Stomach (tissue), 9 donors: ENCODE measurements around the gene ATG9A. TPM values are rescaled to one million over a fixed set of nuclear protein-coding genes. Genes with fewer than 3 reads are reported as not detected.

Experiments used
- DNase-seq, 2 donors: peaks; one replicate each; pipeline versions ENCODE4 v3.0.0 to v3.0.0-alpha.2; 2013 to 2019
- H3K27ac ChIP-seq, 5 donors: fragments of 200-600 bp in 4 of 5; sonication (generic) in 4 of 5; one replicate each; pipeline ENCODE4 v1.5.1; 2013 to 2019; ENCODE audit warnings: mild to moderate bottlenecking in 1 of 5, moderate library complexity in 1 of 5
- H3K27me3 ChIP-seq, 3 donors: fragments of 200-600 bp; sonication (generic); one replicate each; pipeline ENCODE4 v1.5.1; 2017 to 2019; ENCODE audit warnings: mixed run types in 1 of 3
- H3K36me3 ChIP-seq, 4 donors: fragments of 200-600 bp; sonication (generic); 1 replicate in 3 of 4; 2 replicates in 1 of 4; pipeline ENCODE4 v1.5.1; 2016 to 2019
- H3K4me1 ChIP-seq, 4 donors: fragments of 200-600 bp; sonication (generic); one replicate each; pipeline ENCODE4 v1.5.1; 2016 to 2019
- H3K4me3 ChIP-seq, 4 donors: fragments of 200-600 bp; sonication (generic) in 3 of 4; one replicate each; pipeline ENCODE4 v1.5.1; 2016 to 2019; ENCODE audit warnings: mild to moderate bottlenecking in 1 of 4
- H3K9me3 ChIP-seq, 4 donors: fragments of 200-600 bp; sonication (generic); one replicate each; pipeline ENCODE4 v1.5.1; 2016 to 2019
- CTCF ChIP-seq, 7 experiments: fragments of 450-650 bp in 4 of 7; fragments of 200-600 bp in 3 of 7; sonication (generic) in 3 of 7; IDR thresholded peaks; one replicate each; pipeline ENCODE4 v1.5.1; 2016 to 2019; ENCODE audit warnings: antibody characterized with exemption in 7 of 7, control low read depth in 2 of 7, mild to moderate bottlenecking in 1 of 7
- EP300 ChIP-seq: sonication (generic); formaldehyde crosslinking; IDR thresholded peaks from one replicate; pipeline ENCODE4 v1.6.1; 2017; ENCODE audit warnings: antibody characterized with exemption
- POLR2A ChIP-seq, 4 donors: fragments of 450-650 bp; IDR thresholded peaks; one replicate each; pipeline ENCODE4 v1.6.1; 2016; ENCODE audit warnings: antibody characterized with exemption in 4 of 4, control low read depth in 2 of 4, mild to moderate bottlenecking in 1 of 4, moderate library complexity in 1 of 4
- POLR2AphosphoS5 ChIP-seq, 3 donors: sonication (generic); formaldehyde crosslinking; IDR thresholded peaks; one replicate each; pipeline ENCODE4 v1.6.1; 2016; ENCODE audit warnings: antibody characterized with exemption in 3 of 3
- WGBS, 5 donors: extraction: QIAGEN DNeasy Blood & Tissue Kit in 3 of 5; methylation state at CpG; one replicate each; pipeline versions ENCODE4 v1.1.5 to v1.1.7; 2013 to 2018; 5-methylcytosine and 5-hydroxymethylcytosine counted together
- intact Hi-C: fragments of 100-400 bp; cut with DNase I; formaldehyde crosslinking; loops from one replicate; pipeline ENCODE4 v1.15.1; 2023; ENCODE audit warnings: low total_unique reads
- polyA plus RNA-seq, 3 donors: library from polyadenylated mRNA; stranded (reverse); fragments of 200-250 nt; gene quantifications; one replicate each; pipeline ENCODE4 v1.2.3, GENCODE V29; 2013
- total RNA-seq, 5 donors: library from RNA; depleted of rRNA; stranded (reverse); fragments of >200 nt; gene quantifications; one replicate each; pipeline versions ENCODE4 v1.1.0 to v1.2.3, GENCODE V29; 2014 to 2016
- donor health status: healthy with polysubstance abuse.
- donor health status: Bipolar disorder and iron deficiency.
- donor health status: healthy.

ATG9A gene
- total and polyA plus RNA-seq, 8 donors = 1.4 to 100 (median 16.1) TPM

GRCh38 chr2:219270055-219270372, 40.6 kb upstream of the ATG9A start:
- DNase-seq = no peak
- no peak overlapping the region for H3K27ac ChIP-seq
- TF ChIP-seq EP300 (no peak), CTCF (IDR thresholded peaks at IDR 0.05) (no peak), POLR2A (IDR thresholded peaks at IDR 0.05) (no peak), POLR2AphosphoS5 (IDR thresholded peaks at IDR 0.05) (no peak)
- no peak overlapping the region for H3K4me3 ChIP-seq
- no peaks in the 10 kb centered on the region for H3K27me3 ChIP-seq
- no peaks in the 10 kb centered on the region for H3K36me3 ChIP-seq
- no peaks in the 10 kb centered on the region for H3K9me3 ChIP-seq
- WGBS, 5 donors = 82 to 93% (median 88%) methylated on average over 5 of the region's 5 CpGs
- intact Hi-C loops = no loop called here
- H3K4me1 ChIP-seq = peaks cover 0 to 6% (median 0%) of the 10 kb centered on the region in 4 donors

GRCh38 chr2:219269362-219270054, 40.1 kb upstream of the ATG9A start:
- intact Hi-C loops = no loop called here

GRCh38 chr2:219268294-219268693, 38.9 kb upstream of the ATG9A start:
- Histone ChIP-seq H3K27me3 (no peaks in the 10 kb centered on the region), H3K27ac (no peak overlapping the region), H3K4me3 (no peak overlapping the region), H3K4me1 (peaks cover 0 to 6% (median 0%) of the 10 kb centered on the region in 4 donors), H3K36me3 (no peaks in the 10 kb centered on the region), H3K9me3 (no peaks in the 10 kb centered on the region)
- 83 to 89% (median 89%) methylated on average over 2 of the region's 2 CpGs for WGBS, 5 donors
- intact Hi-C loops = no loop called here
- no peak for DNase-seq
- TF ChIP-seq POLR2A (IDR thresholded peaks at IDR 0.05) (no peak), EP300 (no peak)

More at GRCh38 chr2:219269362-219270054, 40.1 kb upstream of the ATG9A start:
- TF ChIP-seq CTCF (IDR thresholded peaks at IDR 0.05) (no peak), EP300 (no peak), POLR2A (IDR thresholded peaks at IDR 0.05) (no peak), POLR2AphosphoS5 (IDR thresholded peaks at IDR 0.05) (no peak)
- H3K4me3 ChIP-seq = no peak overlapping the region
- H3K36me3 ChIP-seq = no peaks in the 10 kb centered on the region
- H3K9me3 ChIP-seq = no peaks in the 10 kb centered on the region
- 36 to 50% (median 44%) methylated on average over 6 to 8 of the region's 8 CpGs for whole genome bisulfite sequencing, 5 donors
- H3K27ac ChIP-seq = no peak overlapping the region
- peak; percentile 61 to 73 for DNase-seq
- no peaks in the 10 kb centered on the region for H3K27me3 ChIP-seq
- peaks cover 0 to 6% (median 0%) of the 10 kb centered on the region in 4 donors for H3K4me1 ChIP-seq

- peaks cover 0 to 4% (median 0%) of the 10 kb centered on the region in 3 donors for H3K27me3 ChIP-seq
- TF ChIP-seq CTCF (IDR thresholded peaks at IDR 0.05) = no peak
- no peak for TF ChIP-seq EP300
- no peak for TF ChIP-seq POLR2A (IDR thresholded peaks at IDR 0.05)
- no peak for TF ChIP-seq POLR2AphosphoS5 (IDR thresholded peaks at IDR 0.05)
- intact Hi-C loops = no loop called here
- H3K27ac ChIP-seq = no peak overlapping the region
- no peaks in the 10 kb centered on the region for H3K9me3 ChIP-seq
- peaks cover 0 to 6% (median 0%) of the 10 kb centered on the region in 4 donors for H3K4me1 ChIP-seq
- DNase-seq = no peak
- 80 to 100% (median 87%) methylated on average over 1 of the region's 1 CpG for WGBS, 5 donors
- no peak overlapping the region for H3K4me3 ChIP-seq
- no peaks in the 10 kb centered on the region for H3K36me3 ChIP-seq
These were observed 37.5 kb upstream of the ATG9A start for GRCh38 chr2:219266886-219267285.

GRCh38 chr2:219266232-219266631, 36.8 kb upstream of the ATG9A start:
- Histone ChIP-seq H3K9me3 (no peaks in the 10 kb centered on the region), H3K27me3 (peaks cover 0 to 4% (median 0%) of the 10 kb centered on the region in 3 donors), H3K27ac (no peak overlapping the region), H3K36me3 (no peaks in the 10 kb centered on the region), H3K4me3 (no peak overlapping the region), H3K4me1 (peaks cover 0 to 6% (median 0%) of the 10 kb centered on the region in 4 donors)
- intact Hi-C loops = no loop called here
- no peak for TF ChIP-seq CTCF (IDR thresholded peaks at IDR 0.05)
- TF ChIP-seq POLR2AphosphoS5 (IDR thresholded peaks at IDR 0.05) = no peak
- TF ChIP-seq POLR2A (IDR thresholded peaks at IDR 0.05) = no peak
- TF ChIP-seq EP300 = no peak
- DNase-seq = peak in 1 of 2 donors; percentile 10
- WGBS, 5 donors = 62 to 83% (median 76%) methylated on average over 4 to 5 of the region's 5 CpGs
